ENCODE results near the gene CACNA1S. TPM values are rescaled to one million over a fixed set of nuclear protein-coding genes. Genes with fewer than 3 reads are reported as not detected.

Gene CACNA1S
- total and polyA plus RNA-seq, 2 of the 13 experiments (the other 11 are each of a cell fraction or from before 2014, with no cell fraction given) = not detected

DNA sequence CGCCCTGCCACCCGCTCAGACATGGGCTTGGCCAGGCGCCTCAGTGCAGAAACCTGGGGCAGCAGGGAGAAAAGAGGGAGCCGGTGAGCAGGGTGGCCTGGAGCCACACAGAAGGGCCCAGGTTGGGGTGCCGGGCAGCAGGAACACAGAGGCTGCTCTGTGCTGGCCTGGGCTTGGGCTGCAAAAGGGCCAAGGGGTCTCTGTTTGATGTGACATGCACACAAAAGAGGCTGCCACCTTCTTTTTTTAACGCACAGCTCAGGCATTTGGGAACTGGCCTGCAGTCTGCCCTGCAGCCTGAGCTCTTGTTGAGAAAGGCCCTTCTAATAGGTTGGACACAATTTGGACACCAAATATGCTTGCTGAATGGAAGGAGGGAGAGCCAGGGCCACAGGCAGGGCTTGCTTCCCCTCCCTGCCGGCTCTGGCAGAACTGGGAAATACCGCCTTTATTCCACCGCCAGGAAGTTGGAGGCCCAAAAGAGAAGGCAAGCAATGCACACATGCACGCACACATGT is 121.1 kb downstream of the CACNA1S start (continued):
- TF ChIP-seq ZNF775 (CRISPR knock-in tag; IDR thresholded peaks at IDR 0.05; ENCODE audit: borderline replicate concordance) (no peak), ZNF235 (CRISPR knock-in tag; IDR thresholded peaks at IDR 0.05; ENCODE audit: borderline replicate concordance) (no peak), RBAK (CRISPR knock-in tag; IDR thresholded peaks at IDR 0.05) (no peak), STAG1 (CRISPR knock-in tag; IDR thresholded peaks at IDR 0.05) (no peak), ZBTB1 (CRISPR knock-in tag; IDR thresholded peaks at IDR 0.05; ENCODE audit: borderline replicate concordance) (no peak), SAP130 (CRISPR knock-in tag; IDR thresholded peaks at IDR 0.05; ENCODE audit: low read depth) (no peak), ZMYM3 (CRISPR knock-in tag; IDR thresholded peaks at IDR 0.05) (no peak), ZNF230 (CRISPR knock-in tag; IDR thresholded peaks at IDR 0.05) (no peak)
- TF ChIP-seq, protein P1, sequence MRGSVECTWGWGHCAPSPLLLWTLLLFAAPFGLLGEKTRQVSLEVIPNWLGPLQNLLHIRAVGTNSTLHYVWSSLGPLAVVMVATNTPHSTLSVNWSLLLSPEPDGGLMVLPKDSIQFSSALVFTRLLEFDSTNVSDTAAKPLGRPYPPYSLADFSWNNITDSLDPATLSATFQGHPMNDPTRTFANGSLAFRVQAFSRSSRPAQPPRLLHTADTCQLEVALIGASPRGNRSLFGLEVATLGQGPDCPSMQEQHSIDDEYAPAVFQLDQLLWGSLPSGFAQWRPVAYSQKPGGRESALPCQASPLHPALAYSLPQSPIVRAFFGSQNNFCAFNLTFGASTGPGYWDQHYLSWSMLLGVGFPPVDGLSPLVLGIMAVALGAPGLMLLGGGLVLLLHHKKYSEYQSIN (CRISPR knock-in tag; IDR thresholded peaks at IDR 0.05; ENCODE audit: borderline replicate concordance) = no peak
- TF ChIP-seq, protein P2, sequence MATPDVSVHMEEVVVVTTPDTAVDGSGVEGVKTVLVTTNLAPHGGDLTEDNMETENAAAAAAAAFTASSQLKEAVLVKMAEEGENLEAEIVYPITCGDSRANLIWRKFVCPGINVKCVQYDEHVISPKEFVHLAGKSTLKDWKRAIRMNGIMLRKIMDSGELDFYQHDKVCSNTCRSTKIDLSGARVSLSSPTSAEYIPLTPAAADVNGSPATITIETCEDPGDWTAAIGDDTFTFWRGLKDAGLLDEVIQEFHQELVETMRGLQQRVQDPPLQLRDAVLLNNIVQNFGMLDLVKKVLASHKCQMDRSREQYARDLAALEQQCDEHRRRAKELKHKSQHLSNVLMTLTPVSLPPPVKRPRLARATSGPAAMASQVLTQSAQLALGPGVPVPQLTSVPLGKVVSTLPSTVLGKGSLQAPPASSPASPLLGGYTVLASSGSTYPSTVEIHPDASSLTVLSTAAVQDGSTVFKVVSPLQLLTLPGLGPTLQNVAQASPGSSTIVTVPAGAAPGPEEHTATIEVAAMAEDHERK (CRISPR knock-in tag; IDR thresholded peaks at IDR 0.05; ENCODE audit: low read depth) = no peak
- TF ChIP-seq, protein P3, sequence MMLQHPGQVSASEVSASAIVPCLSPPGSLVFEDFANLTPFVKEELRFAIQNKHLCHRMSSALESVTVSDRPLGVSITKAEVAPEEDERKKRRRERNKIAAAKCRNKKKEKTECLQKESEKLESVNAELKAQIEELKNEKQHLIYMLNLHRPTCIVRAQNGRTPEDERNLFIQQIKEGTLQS (CRISPR knock-in tag; IDR thresholded peaks at IDR 0.05) = no peak

DNA sequence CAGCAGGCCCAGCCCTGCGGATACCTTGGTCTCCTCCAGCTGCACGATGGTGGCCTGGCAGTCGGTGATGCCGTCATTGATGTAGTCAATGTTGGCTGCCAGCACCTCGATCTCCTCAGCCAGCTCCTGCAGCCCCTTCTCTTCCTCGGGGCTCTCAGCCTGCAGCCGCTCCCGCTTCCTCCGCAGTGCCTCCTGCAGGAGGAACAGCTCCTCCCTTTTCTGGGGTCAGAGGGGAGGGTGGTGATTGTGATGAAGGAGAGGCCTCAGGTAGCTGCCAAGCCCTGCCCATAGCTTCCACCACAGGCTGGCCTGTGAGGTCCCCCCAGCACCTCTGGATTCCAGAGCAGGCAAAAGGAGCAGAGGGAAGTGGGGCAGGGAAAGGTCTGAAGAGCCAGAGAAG is 122.1 kb downstream of the CACNA1S start:
- Histone ChIP-seq H3K4me1 (ENCODE audit: insufficient read depth, low read length) (no peaks in the 10 kb centered on the region), H2AFZ (ENCODE audit: low read length) (no peak overlapping the region), H3K27me3 (ENCODE audit: control insufficient read depth in 1 of 2, insufficient read depth in 2 of 2, low read length in 2 of 2) (no peaks in the 10 kb centered on the region), H4K20me1 (ENCODE audit: insufficient read depth, low read length) (no peaks in the 10 kb centered on the region), H3K4me2 (ENCODE audit: low read depth, low read length) (no peak overlapping the region), H3K9me3 (ENCODE audit: low read length) (no peaks in the 10 kb centered on the region), H3K36me3 (replicated peaks in 1 of 2; ENCODE audit: control insufficient read depth in 1 of 2, insufficient read depth in 2 of 2, low read length in 2 of 2) (no peaks in the 10 kb centered on the region), H3K4me3 (replicated peaks in 1 of 3; ENCODE audit: insufficient read depth in 1 of 3, low read depth in 2 of 3, low read length in 3 of 3) (no peak overlapping the region), H3K9ac (ENCODE audit: insufficient read depth, low read depth, low read length) (no peak overlapping the region), H3K27ac (ENCODE audit: extremely low read length, insufficient read depth, low read length) (no peak overlapping the region), H3K79me2 (ENCODE audit: insufficient read depth, low read length) (no peaks in the 10 kb centered on the region)
- no TSS peak for BruUV-seq (replicated peaks)
- ChIA-PET CTCF (ENCODE audit: low intra/inter-chr PET ratio, low total read pairs) (no interaction called here), POLR2A (no interaction called here)
- ATAC-seq (no peak), FAIRE-seq (no peak), DNase-seq (ENCODE audit: low spot score) (no peak)
- intact Hi-C loops (cut with micrococcal nuclease; ENCODE audit: unreplicated experiment) (no loop called here), in situ Hi-C loops (cut with HindIII; ENCODE audit: extremely low pct_ligation_motif_present, low pct_unique_long_range_greater_than_20kb) (no loop called here)
- WGBS (ENCODE audit: low lambda C conversion rate) = 74% methylated on average over 9 of the region's 9 CpGs
- TF ChIP-seq ZNF446 (CRISPR knock-in tag; IDR thresholded peaks at IDR 0.05) (no peak), POLR2A (IDR thresholded peaks at IDR 0.05; ENCODE audit: insufficient read depth in 1 of 2, low read depth in 2 of 2, low read length in 2 of 2) (no peak), ETV6 (CRISPR knock-in tag; conservative IDR thresholded peaks at IDR 0.05) (no peak), ZNF251 (CRISPR knock-in tag; IDR thresholded peaks at IDR 0.05) (no peak), HDAC2 (CRISPR knock-in tag; IDR thresholded peaks at IDR 0.05) (no peak), POLR2AphosphoS2 (IDR thresholded peaks at IDR 0.05; ENCODE audit: low read depth, low read length) (no peak), RORA (CRISPR knock-in tag; IDR thresholded peaks at IDR 0.05) (no peak), GPN1 (CRISPR knock-in tag; IDR thresholded peaks at IDR 0.05; ENCODE audit: borderline replicate concordance) (no peak), U2AF1 (optimal IDR thresholded peaks at IDR 0.05; ENCODE audit: low read depth, low read length) (no peak), SOX13 (IDR thresholded peaks at IDR 0.05) (no peak), SOX13 (CRISPR knock-in tag; conservative IDR thresholded peaks at IDR 0.05 in 1 of 2, IDR thresholded peaks at IDR 0.05 in 1 of 2) (no peak), FOSL1 (CRISPR knock-in tag; IDR thresholded peaks at IDR 0.05; ENCODE audit: borderline replicate concordance) (no peak)
- TF ChIP-seq, protein P4, sequence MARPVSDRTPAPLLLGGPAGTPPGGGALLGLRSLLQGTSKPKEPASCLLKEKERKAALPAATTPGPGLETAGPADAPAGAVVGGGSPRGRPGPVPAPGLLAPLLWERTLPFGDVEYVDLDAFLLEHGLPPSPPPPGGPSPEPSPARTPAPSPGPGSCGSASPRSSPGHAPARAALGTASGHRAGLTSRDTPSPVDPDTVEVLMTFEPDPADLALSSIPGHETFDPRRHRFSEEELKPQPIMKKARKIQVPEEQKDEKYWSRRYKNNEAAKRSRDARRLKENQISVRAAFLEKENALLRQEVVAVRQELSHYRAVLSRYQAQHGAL (CRISPR knock-in tag; IDR thresholded peaks at IDR 0.05; ENCODE audit: not compliant biosample characterization) = no peak
